Activated CD4-positive, alpha-beta T cell treated with anti-CD3 and anti-CD28 coated beads, Interleukin-2, Interleukin-6, amounts not matched to agents 100 ng/mL and 50 ng/mL, durations not matched to agents 16 hours and 8 hours (primary cell): ENCODE measurements around the gene HDDC2.

Experiments used
- DNase-seq: peaks from one replicate; pipeline ENCODE4 v3.0.0-alpha.2; 2020

HDDC2 gene

DNA sequence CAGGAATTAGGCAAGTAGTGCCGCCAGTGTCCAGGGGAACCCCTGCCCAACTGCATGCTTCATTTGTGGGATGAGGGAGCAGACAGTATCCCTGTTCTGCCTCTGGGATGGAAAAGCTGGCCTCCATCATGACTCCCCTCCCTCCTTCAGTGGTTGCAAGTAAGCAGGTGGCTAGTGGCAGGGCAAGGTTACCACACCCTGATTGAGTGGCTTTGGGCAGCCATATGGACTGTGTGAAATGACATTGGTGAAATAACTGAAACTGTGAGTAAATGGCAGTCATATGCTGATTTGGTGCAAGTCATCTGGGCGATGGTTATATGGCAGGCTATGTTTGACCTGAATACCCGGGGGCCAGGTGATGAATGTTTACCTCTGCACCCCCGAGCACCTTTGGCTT, 33.0 kb downstream of the HDDC2 start:
- DNase-seq: no peak

DNA sequence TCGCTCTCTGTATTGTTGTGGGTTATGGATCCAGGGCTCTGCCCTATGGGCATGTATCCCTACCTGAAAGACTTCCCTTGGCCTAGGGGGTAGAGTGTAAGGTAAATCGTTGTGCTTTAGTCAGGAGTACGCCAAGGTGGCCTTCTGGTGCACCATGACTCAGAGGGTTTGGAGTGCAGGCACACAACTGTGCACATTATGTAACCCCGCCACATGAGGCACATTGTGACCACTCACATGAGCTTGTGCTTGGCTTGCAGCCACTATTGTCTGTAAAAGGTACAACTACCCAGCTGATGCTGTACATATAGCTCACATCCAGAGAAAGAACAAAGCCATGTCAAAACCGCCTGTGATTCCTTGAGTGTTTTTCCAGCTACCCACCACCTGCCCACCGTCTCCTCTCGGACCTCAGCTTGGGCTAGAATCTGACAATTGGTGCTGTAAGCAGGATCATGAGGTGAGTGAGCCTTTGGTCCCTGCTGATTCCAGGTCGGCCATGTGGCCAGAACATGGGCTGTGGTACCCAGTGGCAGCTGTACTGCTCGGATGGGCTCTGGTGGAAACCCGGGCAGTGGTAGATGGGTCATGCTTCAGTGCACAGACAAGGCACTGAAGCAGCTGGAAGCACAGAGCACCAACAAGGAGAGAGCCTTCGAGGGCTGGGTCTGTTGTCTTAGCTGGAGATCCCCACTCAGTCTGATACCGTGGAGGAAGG, 33.8 kb downstream of the HDDC2 start:
- DNase-seq: no peak

DNA sequence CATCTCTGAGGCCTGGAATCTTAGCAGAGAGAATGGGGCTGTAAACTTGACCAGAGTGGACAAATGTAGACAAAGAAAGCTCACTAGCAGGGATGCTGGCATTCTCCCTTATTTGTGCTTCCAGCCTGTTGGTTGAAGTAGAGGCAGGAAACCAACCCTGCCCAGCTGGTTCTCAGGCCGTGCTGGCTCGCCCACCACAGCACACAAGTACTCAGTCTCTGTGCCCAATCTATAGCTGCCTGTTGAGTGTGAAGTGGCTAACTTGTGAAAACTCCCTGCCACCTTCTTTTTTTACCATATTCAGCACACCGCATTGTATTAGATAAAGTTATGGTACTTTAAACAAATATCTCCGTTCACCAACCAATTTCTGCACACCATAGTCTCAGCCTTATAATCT, 37.3 kb downstream of the HDDC2 start:
- no peak for DNase-seq

DNA sequence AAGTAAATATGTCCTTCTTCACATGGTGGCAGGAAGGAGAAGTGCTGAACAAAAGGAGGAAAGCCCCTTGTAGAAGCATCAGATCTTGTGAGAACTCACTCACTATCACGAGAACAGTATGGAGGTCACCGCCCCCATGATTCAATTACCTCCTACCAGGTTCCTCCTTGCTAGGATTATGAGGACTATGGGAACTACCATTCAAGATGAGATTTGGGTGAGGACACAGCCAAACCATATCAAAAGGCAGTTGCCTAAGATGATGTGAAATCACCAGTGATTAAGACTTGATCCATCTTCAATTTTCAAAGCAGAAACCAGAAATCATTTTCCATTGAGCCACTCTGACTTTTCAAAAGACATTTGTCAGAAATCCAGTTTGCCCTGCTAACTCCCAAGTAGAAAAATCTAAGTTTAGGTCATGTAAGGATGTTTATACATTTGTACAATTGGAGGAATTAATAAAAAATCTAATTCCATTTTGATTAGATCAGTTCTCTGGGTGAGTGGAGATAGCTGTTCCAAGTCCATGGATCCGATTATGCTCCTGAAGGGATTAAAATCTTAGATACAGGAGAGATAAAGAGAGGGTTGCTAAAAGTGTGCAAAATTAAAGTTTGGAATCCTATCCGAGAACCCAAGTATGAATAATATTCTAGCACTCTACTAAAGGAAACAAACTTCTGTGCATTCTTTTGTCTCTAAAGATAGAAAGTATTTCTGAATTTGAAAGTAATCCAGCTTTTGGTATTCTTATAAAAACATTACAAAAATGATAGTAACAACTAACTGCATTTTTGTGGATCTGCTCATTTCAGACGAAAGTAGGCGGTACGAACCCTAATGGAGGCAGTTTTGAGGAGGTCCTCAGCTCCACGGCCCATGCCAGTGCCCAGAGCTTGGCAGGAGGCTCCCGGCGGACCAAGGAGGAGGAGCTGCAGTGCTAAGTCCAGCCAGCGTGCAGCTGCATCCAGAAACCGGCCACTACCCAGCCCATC, 39.5 kb downstream of the HDDC2 start:
- no peak for DNase-seq

DNA sequence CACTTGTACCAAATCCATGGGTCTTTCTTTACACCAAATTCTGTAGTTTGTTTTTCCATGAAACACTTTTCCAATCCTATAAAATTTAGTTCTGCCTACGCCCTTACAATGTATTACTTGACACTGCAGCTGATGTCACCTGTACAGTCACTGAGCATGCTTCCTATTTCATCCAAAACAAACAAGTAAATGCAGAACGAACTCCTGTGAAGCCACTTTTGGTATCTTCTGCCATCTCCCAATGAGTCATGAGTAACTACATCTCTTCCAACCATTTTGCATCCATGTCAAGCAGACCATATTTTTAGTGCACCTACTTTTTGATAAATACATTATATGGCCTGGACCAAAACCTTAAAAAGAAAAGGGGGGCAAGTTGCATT, 42.4 kb downstream of the HDDC2 start:
- no peak for DNase-seq

DNA sequence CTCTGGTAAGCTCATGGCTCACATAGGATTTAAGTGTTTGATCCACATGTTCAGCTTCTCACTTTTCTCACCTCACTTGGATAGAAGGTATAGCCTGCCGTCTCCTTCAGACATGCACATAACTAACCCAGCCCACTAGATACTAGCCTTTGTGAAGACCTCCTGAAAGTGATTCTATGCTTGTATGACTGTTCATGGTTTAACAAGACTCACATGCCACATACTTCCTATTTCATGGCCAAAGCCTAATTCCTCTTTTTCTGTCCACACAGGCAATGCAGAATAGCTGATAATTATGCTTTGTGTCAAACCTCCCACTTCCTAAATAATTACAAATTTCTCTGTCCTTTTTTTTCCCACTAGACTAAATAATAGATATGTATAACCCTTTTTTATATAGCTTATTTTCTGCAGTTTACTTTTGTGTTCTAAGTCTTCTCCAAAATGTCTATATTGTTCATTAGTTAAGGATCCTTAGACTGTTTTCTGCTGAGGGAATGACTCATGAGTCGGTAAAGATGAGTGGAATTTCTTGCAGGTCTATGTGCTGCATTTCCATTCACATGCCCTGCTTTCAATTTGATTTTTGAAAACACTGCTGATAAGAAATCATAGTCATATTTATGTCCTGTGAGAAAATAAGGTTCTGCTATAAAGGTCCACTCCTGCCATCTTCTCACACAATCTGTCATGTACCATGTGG, 43.0 kb downstream of the HDDC2 start:
- DNase-seq: no peak

DNA sequence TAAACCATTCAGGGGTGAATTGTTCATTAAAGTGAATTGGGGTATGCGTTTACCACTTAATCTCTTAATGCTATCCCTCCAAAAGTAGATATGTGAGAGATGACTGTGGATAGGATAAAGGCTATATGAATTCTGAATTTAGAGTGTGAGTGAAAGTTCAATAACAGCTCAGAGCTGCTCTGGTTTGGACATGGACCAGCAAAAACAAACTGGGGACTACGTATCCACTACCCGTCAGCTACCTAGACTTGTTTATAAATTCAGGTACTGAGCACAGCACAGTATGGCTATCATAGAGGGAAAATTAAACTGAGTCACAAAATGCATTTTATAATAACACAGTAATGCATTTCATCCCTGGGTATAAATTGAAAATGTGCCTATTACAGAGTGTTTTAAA, 44.4 kb downstream of the HDDC2 start:
- no peak for DNase-seq

DNA sequence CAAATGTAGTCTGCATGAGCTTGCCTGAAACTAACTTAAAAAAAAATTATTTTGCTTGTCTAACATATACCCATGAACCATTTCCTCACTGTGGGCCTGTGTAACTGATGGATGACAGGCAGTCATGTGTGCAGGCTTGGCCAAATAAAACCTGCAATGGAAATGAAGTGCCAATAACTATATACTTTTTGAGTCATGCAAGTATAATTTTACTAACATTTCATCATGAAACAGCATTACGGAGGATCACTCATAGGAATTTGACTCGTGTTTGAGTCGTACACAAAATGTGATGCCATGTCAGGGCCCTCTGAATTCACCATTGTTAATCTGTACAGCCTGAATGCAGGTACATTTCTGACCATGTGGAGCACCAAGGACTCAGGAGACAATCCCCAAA, 46.6 kb downstream of the HDDC2 start:
- no peak for DNase-seq

DNA sequence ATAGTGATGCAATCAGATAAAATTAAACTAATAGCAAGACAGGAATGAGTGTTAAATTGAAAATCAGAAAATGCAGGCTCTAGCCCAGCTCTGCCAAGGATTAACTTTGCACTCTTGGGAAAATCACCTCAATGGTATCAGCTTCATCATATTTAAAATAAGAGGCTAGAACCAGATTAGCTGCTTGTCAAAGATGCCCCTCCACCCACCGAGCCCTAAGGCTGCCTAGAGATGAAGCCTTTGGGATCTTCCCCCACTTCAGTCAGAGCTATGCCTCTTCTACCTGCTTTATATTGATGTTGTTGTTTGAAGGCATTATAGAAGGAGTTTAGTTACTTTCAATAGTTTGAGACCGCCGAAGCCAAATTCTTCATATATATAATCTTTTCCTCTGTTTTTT, 47.4 kb downstream of the HDDC2 start:
- DNase-seq: no peak

DNA sequence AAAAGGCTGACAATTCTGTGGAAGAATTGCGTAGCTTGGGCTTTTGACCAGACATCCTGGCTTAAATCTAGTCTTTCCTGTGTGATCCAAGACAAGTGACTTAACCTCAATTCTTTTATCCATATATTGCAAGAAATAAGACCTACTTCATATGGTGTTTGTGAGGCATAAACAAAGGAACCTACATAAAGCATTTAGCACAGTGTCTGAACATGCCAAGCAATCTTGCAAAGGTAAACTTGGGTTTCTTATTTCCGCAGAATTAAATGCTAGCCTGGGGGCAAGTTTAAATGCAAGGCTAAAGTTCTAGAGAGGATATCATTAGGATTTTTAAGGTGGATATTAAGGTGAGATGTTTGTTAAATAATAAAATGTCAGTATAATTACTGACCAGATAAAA, 47.9 kb downstream of the HDDC2 start:
- DNase-seq: no peak

DNA sequence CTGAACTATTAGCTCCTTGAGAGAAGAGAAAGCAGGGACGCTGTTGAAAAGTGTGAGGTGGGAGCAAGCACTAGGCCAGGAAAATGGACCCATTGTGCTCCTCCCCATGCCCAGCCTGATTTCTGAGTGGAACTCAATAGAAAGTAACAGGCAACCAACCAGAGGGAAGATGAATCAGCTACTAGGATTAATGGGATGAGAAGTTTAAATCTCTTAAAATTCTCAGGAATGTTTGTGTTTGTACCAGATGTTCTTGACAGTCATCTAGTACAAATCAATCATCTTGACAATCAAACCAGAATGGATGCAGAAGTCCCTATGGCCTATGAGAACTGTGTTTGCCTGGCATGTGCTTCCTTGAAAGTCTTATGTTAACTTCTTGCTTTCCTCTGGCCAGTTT, 48.9 kb downstream of the HDDC2 start:
- DNase-seq: no peak

DNA sequence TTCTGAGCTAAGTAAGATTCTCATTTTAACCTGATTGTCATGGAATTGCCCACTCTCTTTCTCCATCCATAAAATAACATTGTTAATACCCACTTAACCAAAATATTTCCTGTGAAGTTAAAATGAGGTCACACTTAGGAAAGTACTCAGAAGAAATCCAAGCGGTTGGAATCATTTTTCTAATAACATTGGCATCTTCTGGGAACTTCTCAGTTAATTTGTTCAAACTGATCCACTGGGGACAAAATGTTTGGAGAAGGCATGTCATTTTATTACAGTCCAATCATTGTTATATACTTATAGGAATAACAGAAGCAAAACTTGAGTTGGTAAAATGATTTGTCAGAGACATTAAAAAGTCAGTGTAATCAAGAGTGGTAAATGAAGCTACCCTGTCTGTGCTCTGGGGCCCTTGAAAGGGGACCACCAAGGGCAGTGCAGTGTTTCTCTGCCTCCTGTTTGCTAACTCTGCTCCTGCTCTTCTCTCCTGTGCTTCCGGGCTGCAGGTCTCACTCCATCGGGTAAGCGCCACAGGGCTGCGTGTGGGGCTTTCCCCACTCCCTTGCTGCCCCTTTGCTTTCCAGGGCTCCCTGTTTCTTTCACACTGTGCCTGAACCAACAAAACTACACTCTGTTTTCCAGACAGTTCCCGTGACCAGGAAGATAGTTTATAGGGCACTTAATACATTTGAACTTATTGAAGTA, 50.1 kb downstream of the HDDC2 start:
- DNase-seq: no peak

DNA sequence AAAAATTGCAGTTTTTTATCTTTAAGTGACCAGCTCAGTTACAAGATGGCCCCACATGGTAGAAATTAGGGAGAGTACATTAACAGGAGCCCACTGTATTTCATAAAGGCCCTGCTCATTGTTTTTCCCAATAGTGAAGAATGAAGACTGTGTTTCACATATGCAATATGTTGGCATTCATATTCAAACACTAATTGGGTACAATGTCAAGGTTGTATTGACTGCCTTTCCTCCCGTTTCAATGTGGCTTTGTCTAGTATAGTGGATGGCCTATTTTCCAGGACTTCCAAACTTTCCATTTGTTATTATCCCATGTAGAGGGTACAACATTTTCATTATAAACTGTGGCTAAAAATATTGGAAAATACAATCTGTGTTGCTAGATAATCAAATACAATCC, 51.3 kb downstream of the HDDC2 start:
- no peak for DNase-seq

DNA sequence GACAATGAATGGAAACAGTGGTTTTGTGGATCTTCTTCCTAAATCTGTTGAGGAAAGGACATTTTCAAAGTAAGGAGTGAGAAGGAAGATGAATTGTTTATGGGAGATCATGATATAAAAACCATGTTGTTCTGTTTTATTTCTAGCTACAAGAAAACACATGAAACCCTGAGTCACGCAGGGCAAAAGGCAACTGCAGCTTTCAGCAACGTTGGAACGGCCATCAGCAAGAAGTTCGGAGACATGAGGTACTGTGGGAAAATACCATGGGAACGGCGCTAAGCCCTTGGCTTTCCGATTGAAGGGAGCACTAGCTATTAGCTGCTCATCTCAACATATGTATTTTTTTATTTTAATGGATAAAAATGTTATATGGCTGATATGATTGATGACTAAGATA, 53.6 kb downstream of the HDDC2 start:
- DNase-seq: no peak

DNA sequence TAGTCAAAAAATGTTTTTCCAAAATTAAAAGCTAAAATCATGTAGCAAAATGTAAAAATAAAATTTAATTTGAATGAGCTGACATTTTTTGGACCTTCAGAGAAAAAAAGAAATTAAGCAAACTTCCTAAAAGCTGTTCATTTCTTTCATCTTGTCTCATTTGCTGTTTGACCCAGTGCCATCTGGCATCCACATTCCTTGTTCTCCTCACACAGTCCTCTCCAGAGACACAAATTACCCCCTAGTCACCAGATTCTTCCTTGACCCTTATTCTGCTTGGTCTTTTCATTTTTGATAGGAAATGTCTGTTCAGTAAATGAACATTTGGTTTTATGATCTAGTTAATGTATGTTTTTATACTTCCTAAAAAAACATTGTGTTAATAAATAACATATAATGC, 55.2 kb downstream of the HDDC2 start:
- DNase-seq: no peak

DNA sequence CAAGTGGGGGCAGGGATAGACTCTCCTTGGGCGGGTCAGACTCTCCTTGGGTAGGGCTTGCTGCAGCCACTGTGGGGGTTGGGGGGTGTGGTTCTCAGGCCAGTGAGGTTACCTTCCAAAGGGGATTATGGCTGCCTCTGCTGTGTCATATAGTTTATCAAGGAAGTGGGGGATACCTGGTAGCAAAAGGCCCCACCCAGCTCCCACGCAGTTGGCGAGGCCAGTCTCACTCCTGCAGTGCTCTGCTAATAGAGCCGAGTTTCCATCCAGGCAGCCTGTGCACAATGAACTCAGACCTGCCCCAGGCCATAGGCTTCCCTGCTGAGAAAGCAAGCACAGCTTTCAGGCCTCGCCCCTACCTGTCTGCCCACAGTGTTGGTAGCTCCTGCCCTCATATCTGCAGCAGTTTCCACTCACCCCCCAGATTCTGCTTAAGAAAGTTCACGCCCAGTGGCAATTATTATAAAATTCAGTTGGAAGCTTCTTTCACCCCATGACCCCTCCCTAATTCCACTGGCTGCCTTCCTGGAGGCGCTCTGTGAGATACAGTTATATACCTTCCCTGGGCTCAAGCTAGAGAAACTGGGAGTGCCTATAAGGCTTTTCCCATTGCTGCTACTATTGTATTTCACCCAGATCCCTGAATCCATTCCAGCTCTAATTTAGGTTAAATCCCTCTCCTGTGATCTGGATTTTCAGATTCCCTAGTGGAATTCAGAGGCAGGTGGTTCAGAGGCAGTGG, 56.1 kb downstream of the HDDC2 start:
- no peak for DNase-seq

DNA sequence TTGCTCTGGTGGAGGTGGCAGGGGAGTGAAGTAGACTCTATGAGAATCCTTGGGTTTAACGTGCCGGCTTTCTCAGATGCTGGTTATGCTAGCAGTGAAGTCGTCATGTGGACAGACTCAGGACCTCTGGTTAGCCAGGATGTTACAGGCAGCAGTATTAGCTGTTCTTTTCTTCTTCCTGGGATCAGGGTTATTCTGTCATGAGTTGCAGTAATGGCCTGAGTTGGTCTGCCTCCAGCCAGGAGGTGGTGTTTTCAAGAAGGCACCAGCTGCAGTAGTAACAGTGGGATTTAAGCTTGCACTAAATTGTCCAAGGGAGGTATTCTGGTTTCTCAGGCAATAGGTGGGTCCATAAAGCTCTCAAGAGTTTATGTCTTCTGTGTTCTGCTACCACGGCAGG, 56.7 kb downstream of the HDDC2 start:
- no peak for DNase-seq

DNA sequence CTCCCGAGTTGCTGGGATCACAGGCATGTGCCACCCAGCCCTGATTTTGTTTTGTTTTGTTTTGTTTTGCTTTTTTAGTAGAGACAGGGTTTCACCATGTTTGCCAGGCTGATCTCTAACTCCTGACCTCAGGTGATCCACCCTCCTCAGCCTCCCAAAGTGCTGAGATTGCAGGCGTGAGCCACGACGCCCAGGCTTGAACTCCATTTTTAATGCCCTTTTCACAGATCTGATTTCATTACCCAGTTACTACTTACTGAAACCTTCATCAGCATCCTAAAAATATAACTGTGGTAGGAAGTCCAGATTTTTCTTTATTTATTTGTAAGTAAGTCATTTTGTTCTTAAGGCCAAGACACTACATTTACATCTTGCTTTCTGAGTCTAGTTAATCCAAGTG, 64.0 kb downstream of the HDDC2 start:
- no peak for DNase-seq

DNA sequence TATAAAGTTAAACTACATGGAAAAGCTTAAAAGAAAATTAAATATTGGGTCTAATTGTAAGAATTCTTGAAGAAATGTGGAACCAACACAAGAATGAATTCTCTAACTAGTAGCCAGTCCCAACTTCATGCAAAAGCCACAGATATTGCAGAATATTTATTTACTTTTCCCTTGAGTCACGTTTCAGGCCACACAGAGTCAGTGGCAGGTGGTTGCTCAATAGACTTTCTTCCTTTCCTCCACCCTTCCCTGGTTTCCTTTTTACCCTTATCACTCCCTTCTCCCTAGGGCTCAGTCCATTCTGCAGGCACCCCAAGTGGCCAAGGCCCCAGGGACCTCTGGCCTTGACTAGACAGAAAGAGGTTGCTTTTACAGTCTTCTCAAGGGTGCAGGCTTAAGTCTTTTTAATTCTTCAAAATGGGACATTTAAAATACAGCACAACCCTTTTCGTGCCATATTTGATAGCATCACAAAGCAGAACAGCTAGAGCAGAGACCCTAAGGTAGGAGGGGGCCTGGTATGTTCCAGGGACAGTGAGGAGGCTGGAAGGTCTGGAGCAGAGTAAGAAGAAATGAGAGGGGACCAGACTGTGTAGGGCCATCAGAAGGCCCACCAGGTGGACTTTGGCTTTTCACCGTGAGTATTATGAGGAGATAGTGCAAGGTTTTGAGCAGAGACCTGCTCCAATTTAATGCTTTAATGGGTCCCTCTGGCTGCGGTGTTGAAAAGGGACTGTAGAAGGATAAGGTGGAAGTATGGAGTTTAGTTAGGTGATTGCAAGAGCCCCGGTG, 65.0 kb downstream of the HDDC2 start:
- DNase-seq: no peak

DNA sequence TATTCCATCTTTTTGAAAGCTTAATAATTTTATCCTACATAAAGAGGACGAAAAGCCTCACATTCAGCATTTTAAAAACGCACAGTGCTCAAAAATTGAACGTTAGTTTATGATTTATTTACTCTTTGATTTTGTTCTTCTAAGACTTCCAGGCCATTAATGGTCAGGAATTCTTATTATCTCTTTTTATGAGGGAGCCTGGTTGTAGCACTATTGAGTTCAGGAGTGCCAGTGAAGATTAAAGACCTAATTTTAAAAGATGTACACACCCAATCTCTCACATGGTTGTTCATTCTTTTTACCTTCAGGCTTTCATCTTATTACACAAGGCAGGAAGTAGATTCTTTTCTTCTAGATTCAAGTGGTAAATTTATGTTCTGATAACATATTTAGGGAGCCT, 68.6 kb downstream of the HDDC2 start:
- no peak for DNase-seq

DNA sequence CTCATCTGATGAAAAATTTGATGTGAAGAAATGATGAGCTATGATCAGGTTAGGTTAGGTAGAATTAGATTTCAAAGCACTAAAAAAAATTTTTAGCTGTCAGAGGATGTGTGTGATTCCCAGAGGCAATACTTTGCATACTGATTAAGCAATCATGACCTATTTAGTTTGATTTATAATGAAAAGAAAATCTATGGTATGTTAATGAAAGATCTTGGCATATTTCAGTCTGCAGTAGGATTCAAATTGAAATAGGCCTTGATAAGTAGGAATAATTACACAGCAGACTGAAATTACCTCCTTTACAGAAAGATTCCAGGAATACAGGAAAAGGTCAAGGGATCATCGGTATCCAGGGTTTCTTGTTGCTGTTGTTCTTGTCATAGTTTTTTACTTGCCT, 69.3 kb downstream of the HDDC2 start:
- no peak for DNase-seq
